Stimulated activated naive B cell treated with anti-CD40 and anti-IgM and Interleukin-4, amounts not matched to agents 10 μg/mL and 1 μg/mL and 100 μg/mL, for 72 hours (primary cell): ENCODE measurements around the gene ZNF165.
A peak's percentile ranks its signal among the peaks of the same experiment; 100 is the strongest.
"Not testable (repeated sequence)": the region's sequence is repeated elsewhere in the genome, so short reads cannot be mapped to it uniquely, and the experiment has no call there.

Experiments used
- ATAC-seq, 2 donors: fragments of 150-1000 bp; cut with Tn5 transposase; replicated peaks; 2 replicates each; pipeline ENCODE4 v1.10.0; 2021; ENCODE audit warnings: moderate library complexity in 1 of 2
- DNase-seq: peaks from one replicate; pipeline ENCODE4 v3.0.0; 2021
- H3K27ac Mint-ChIP-seq: one replicate; pipeline ENCODE4 v1.8.0; 2022; ENCODE audit warnings: mild to moderate bottlenecking, mixed read lengths
- H3K27me3 Mint-ChIP-seq, 2 donors: one replicate each; pipeline ENCODE4 v1.8.0; 2022; ENCODE audit warnings: mixed read lengths in 2 of 2
- H3K36me3 Mint-ChIP-seq, 2 donors: one replicate each; pipeline ENCODE4 v1.8.0; 2022; ENCODE audit warnings: mixed read lengths in 2 of 2, mild to moderate bottlenecking in 1 of 2
- H3K4me1 Mint-ChIP-seq, 2 donors: one replicate each; pipeline ENCODE4 v1.8.0; 2022; ENCODE audit warnings: mixed read lengths in 2 of 2, mild to moderate bottlenecking in 1 of 2
- H3K4me3 Mint-ChIP-seq, 2 donors: one replicate each; pipeline ENCODE4 v1.8.0; 2022; ENCODE audit warnings: mild to moderate bottlenecking in 2 of 2, mixed read lengths in 2 of 2, moderate library complexity in 1 of 2
- H3K9me3 Mint-ChIP-seq, 2 donors: one replicate each; pipeline ENCODE4 v1.8.0; 2022; ENCODE audit warnings: mixed read lengths in 2 of 2, mild to moderate bottlenecking in 1 of 2

The ZNF165 gene

DNA sequence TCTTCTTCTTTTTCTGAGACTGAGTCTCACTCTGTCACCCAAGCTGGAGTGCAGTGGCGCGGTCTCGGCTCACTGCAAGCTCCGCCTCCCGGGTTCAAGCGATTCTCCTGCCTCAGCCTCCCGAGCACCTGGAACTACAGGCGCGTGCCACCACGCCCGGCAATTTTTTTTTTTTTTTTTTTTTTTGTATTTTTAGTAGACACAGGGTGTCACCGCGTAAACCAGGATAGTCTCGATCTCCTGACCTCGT lies at the start of gene ZNF165:
Gene ZNF165, plus strand, starts transcription at position 188 of the 250 bp plus-strand sequence. CDS start 4,913 bp downstream, outside the sequence.
- Mint-ChIP-seq H3K9me3 (peaks cover 10 to 16% of the 10 kb centered on the region in 2 donors), H3K4me3 (peak within 1 kb of the TSS; percentile 79 to 81), H3K27ac (peak within 1 kb of the TSS; percentile 94), H3K4me1 (peaks cover 19 to 31% of the 10 kb centered on the region in 2 donors), H3K36me3 (peaks cover 18 to 31% of the 10 kb centered on the region in 2 donors)
- not testable (repeated sequence) for H3K27me3 Mint-ChIP-seq, DNase-seq
- peak; percentile 29 to 35 for ATAC-seq

DNA sequence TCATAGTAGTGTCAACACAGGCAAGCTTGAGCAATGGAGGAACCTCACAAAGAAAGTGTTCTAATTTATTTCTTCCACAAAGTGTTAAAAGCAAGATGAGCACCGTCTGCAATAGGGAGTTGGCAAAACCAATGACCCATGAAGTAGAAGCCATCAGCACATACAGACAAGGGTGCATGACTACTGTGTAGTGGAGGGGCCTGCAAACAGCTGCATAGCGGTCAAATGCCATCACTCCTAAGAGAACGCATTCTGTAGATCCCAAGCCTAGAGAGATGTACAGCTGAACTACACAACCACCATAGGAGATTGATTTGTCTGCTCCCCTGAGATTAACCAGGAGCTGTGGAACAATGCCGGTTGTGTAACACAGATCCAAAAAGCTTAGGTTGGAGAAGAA lies 26.8 kb upstream of the ZNF165 start:
- no peak overlapping the region for H3K27ac Mint-ChIP-seq
- DNase-seq (no peak), ATAC-seq (no peak)
- no peaks in the 10 kb centered on the region for H3K9me3 Mint-ChIP-seq
- no peaks in the 10 kb centered on the region for H3K36me3 Mint-ChIP-seq
- no peak overlapping the region for H3K4me3 Mint-ChIP-seq
- peaks cover 8 to 32% of the 10 kb centered on the region in 2 donors for H3K27me3 Mint-ChIP-seq
- H3K4me1 Mint-ChIP-seq = no peaks in the 10 kb centered on the region

DNA sequence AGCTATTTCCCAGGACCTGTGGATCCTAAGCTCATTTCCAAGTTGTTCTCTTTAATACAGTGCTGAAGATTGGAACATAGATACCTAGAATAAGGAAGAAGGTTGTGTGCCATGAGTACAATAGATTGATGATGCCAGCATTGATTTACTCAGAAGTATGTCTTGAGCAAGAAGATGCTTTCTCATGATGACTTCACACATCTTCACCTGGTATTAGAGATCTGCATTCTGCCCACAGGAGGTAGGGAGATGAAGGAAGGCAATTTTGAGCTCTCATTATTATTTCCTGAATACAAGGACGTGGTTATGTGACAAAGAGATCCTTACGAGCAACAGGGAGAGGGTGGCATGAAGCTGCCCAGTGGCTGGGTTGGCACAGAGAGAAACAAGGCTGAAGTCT lies 20.0 kb upstream of the ZNF165 start:
- Mint-ChIP-seq H3K36me3 (no peaks in the 10 kb centered on the region), H3K4me1 (peaks cover 0 to 4% of the 10 kb centered on the region in 2 donors), H3K4me3 (no peak overlapping the region), H3K27ac (no peak overlapping the region), H3K9me3 (no peaks in the 10 kb centered on the region), H3K27me3 (peaks cover 5 to 33% of the 10 kb centered on the region in 2 donors)
- no peak for DNase-seq
- no peak for ATAC-seq

DNA sequence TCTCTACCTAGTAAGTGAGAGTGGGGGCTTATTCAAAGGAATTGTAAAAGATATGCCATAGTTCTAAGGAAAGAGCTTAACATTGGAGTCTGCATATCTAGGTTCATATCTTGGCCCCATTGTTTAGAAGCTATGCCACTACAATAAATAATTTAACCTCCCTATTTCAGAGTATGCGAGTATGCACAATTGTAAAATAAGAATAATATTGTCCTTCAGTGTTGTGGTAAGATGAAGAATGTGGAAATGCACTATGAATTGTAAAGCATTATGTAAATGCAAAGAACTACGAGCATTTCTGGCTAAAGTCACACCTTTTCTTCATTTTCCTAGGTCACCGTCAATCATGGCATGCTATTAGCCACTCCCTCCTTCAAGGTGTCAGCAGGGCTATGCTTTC lies 16.1 kb upstream of the ZNF165 start:
- H3K9me3 Mint-ChIP-seq = no peaks in the 10 kb centered on the region
- H3K27ac Mint-ChIP-seq = no peak overlapping the region
- DNase-seq = no peak
- no peaks in the 10 kb centered on the region for H3K36me3 Mint-ChIP-seq
- H3K27me3 Mint-ChIP-seq = peaks cover 13 to 46% of the 10 kb centered on the region in 2 donors
- H3K4me3 Mint-ChIP-seq = no peak overlapping the region
- no peak for ATAC-seq
- H3K4me1 Mint-ChIP-seq = peaks cover 0 to 4% of the 10 kb centered on the region in 2 donors

DNA sequence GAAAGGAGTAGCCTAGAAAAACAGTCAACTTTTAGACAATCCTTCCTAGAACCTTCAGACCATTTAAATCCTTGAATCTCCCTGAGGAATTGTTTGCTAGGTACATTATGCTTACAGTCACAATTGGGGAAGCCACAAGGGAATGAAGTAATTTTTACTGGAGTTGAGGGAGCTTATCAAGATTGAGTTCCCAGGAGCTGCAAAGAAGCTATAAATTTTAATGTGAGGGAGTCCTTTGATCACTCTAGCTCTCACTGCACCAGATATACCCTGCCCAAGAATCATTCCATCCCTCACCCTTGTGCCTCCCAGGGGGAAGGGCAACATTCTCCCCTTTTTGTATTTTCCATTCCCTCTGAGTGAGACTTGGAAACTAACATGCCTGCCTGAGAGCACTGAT lies 12.3 kb upstream of the ZNF165 start:
- Mint-ChIP-seq H3K4me3 (no peak overlapping the region), H3K27me3 (peaks cover 11 to 29% of the 10 kb centered on the region in 2 donors), H3K4me1 (no peaks in the 10 kb centered on the region), H3K27ac (no peak overlapping the region), H3K36me3 (no peaks in the 10 kb centered on the region), H3K9me3 (no peaks in the 10 kb centered on the region)
- DNase-seq (no peak), ATAC-seq (no peak)

DNA sequence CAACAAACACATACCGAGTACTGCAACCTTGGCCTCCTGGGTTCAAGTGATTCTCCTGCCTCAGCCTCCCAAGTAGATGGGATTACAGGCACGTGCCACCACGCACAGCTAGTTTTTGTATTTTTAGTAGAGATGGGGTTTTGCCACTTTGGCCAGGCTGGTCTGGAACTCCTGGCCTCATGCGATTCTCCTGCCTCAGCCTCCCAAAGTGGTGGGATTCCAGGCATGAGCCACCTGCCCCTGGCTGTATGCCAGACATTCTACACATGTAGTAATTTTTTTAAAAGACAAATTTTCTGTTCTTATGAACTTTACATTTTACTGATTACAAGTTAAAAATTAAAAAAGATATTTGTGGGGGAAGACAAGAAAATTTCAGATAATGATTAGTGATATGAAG lies 9.4 kb upstream of the ZNF165 start:
- H3K27ac Mint-ChIP-seq, H3K4me3 Mint-ChIP-seq, H3K4me1 Mint-ChIP-seq, H3K9me3 Mint-ChIP-seq, DNase-seq, ATAC-seq, H3K36me3 Mint-ChIP-seq: not testable (repeated sequence)
- peaks cover 11 to 14% of the 10 kb centered on the region in 2 donors for H3K27me3 Mint-ChIP-seq

DNA sequence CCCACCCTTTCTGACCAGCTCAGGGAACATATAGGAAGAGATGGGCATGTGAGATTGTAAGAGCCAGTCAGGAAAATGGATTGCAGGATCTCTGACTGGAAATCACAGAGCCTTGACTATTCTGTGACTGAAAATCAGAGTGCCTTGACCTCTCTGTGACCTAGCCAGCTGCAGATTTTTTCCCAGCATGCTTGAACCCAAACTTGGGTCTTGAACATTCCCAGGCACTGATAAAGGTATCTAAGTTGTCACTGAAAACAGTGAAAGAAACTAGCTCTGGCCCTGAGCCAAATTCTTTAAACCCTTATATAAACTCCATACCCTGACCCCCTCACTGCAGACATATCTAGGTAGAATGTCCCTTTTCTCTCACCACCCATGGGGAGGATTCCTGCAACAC lies 2.3 kb upstream of the ZNF165 start:
- peaks cover 1 to 10% of the 10 kb centered on the region in 2 donors for H3K36me3 Mint-ChIP-seq
- no peak for DNase-seq
- H3K4me1 Mint-ChIP-seq = peaks cover 11 to 21% of the 10 kb centered on the region in 2 donors
- peak overlapping the region; percentile 48 for H3K27ac Mint-ChIP-seq
- peaks cover under 1 to 2% of the 10 kb centered on the region in 2 donors for H3K9me3 Mint-ChIP-seq
- H3K4me3 Mint-ChIP-seq = no peak overlapping the region
- no peak for ATAC-seq
- no peaks in the 10 kb centered on the region for H3K27me3 Mint-ChIP-seq

DNA sequence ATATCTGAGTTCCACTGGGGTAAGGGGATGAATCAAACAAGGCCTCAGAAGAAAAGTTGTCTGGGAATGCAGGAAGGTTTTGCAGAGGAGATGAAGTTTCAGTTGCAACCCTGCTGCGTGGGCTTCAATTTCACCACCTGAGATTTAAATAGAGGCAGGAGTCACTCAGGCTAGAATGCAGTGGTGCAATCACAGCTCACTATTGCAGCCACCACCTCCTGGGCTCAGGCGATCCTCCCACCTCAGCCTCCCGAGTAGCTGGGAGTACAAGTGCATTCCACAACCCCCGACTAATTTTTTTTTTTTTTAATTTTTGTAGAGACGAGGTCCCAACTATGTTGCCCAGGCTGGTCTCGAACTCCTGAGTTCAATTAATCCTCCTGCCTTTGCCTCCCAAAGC lies 1.5 kb upstream of the ZNF165 start:
- Mint-ChIP-seq H3K4me3 (no peak overlapping the region), H3K36me3 (peaks cover 9 to 18% of the 10 kb centered on the region in 2 donors), H3K9me3 (peaks cover 8 to 10% of the 10 kb centered on the region in 2 donors), H3K27ac (peak overlapping the region; percentile 48), H3K27me3 (no peaks in the 10 kb centered on the region), H3K4me1 (peaks cover 15 to 29% of the 10 kb centered on the region in 2 donors)
- no peak for DNase-seq
- ATAC-seq = no peak

DNA sequence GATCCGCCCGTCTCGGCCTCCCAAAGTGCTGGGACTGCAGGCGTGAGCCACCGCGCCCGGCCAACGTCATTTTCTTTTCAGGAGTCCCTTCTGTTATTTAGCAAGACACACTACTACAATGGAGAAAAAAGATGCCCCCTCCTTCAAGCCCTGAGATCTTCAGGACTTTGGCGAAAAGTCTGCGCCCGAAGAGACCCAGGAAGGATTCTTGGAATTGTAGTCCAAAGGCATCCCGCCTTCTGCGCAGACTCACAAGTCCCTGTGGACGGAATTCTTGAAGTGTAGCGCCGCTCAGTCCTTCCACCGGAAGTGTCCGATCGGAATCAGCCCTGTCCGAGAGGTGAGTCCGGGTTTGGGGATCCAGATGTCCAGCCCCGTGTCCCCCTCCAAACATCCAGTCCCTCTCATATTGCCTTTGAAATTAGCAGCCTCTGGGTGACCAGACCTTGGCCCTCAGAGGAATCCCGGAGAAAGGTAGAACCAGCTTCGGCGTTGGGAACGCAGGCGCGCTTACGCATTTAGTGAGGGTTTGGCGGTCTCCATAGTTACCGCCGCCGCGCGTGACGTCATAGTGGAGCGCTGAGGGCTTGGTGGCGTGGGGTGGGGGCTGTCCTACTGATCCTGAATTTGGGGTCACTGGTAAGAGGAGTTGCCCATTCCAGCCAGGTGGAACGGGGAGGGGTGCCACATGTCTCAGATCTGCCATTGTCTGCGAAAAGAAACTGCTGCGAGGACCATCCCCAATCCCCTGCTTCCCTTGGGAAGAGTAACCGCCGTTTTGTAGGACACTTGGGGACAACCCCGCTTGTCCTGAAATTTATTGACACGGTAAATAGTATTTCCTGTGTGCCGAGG lies 490 bp downstream of the ZNF165 start:
- ATAC-seq (peak; percentile 74 to 81), DNase-seq (peak; percentile 86)
- H3K27ac Mint-ChIP-seq = peak overlapping the region; percentile 94
- H3K4me1 Mint-ChIP-seq = peaks cover 19 to 31% of the 10 kb centered on the region in 2 donors
- H3K4me3 Mint-ChIP-seq = peak overlapping the region; percentile 79 to 81
- H3K9me3 Mint-ChIP-seq = peaks cover 13 to 16% of the 10 kb centered on the region in 2 donors
- H3K27me3 Mint-ChIP-seq = no peaks in the 10 kb centered on the region
- H3K36me3 Mint-ChIP-seq = peaks cover 23 to 37% of the 10 kb centered on the region in 2 donors

DNA sequence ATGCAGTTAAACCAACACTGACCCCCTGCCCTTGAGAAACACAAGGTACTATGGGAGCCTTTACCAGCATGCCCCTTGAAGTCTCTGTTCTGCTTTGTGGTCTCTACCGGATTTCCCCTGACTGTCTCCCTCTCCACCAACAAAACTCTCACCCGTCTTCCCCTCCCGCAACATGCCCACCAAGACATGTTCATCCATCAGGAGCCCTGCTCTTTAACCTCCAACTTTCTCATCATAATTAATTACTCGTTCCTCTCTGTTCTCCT lies 1.1 kb downstream of the ZNF165 start:
- peak overlapping the region; percentile 79 to 81 for H3K4me3 Mint-ChIP-seq
- H3K27ac Mint-ChIP-seq = peak overlapping the region; percentile 94
- peaks cover 13 to 16% of the 10 kb centered on the region in 2 donors for H3K9me3 Mint-ChIP-seq
- DNase-seq (peak; percentile 75), ATAC-seq (peak; percentile 79 to 81)
- H3K27me3 Mint-ChIP-seq = no peaks in the 10 kb centered on the region
- peaks cover 29 to 42% of the 10 kb centered on the region in 2 donors for H3K36me3 Mint-ChIP-seq
- H3K4me1 Mint-ChIP-seq = peaks cover 19 to 31% of the 10 kb centered on the region in 2 donors

DNA sequence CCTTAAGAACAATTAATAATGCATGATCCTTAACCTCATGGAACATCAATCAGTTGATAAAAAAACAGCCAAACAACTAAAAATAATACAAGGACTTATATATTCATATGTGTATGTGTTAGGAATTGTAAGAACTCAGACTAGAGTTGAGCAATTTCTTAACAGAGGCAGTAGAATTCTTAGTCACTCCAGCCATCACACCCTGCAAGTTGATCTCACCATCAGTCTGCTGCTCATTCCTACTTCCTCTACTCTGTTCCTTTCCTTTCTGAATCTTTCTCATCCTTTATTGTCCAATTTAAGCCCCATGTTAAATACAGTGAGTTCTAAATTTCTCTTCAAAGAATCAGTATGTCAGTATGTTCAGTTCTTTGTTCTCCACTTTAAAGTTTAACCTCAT lies 2.6 kb downstream of the ZNF165 start:
- Mint-ChIP-seq H3K4me3 (no peak overlapping the region), H3K9me3 (peaks cover 18 to 21% of the 10 kb centered on the region in 2 donors), H3K27ac (no peak overlapping the region), H3K4me1 (peaks cover 19 to 31% of the 10 kb centered on the region in 2 donors), H3K36me3 (peaks cover 38 to 57% of the 10 kb centered on the region in 2 donors), H3K27me3 (no peaks in the 10 kb centered on the region)
- DNase-seq (no peak), ATAC-seq (no peak)

DNA sequence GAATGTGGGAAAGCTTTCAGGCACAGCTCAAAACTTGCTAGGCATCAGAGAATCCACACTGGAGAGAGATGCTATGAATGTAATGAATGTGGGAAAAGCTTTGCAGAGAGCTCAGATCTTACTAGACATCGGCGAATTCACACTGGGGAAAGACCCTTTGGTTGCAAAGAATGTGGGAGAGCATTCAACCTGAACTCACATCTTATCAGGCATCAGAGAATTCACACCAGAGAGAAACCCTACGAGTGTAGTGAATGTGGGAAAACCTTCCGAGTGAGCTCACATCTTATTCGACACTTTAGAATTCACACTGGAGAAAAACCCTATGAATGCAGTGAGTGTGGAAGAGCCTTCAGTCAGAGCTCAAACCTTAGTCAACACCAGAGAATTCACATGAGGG lies 8.7 kb downstream of the ZNF165 start:
- peaks cover 0 to 7% of the 10 kb centered on the region in 2 donors for H3K27me3 Mint-ChIP-seq
- peaks cover 73 to 92% of the 10 kb centered on the region in 2 donors for H3K36me3 Mint-ChIP-seq
- no peak overlapping the region for H3K27ac Mint-ChIP-seq
- H3K4me3 Mint-ChIP-seq = no peak overlapping the region
- H3K9me3 Mint-ChIP-seq = peaks cover 25 to 42% of the 10 kb centered on the region in 2 donors
- ATAC-seq (no peak), DNase-seq (no peak)
- H3K4me1 Mint-ChIP-seq = peaks cover under 1 to 4% of the 10 kb centered on the region in 2 donors

DNA sequence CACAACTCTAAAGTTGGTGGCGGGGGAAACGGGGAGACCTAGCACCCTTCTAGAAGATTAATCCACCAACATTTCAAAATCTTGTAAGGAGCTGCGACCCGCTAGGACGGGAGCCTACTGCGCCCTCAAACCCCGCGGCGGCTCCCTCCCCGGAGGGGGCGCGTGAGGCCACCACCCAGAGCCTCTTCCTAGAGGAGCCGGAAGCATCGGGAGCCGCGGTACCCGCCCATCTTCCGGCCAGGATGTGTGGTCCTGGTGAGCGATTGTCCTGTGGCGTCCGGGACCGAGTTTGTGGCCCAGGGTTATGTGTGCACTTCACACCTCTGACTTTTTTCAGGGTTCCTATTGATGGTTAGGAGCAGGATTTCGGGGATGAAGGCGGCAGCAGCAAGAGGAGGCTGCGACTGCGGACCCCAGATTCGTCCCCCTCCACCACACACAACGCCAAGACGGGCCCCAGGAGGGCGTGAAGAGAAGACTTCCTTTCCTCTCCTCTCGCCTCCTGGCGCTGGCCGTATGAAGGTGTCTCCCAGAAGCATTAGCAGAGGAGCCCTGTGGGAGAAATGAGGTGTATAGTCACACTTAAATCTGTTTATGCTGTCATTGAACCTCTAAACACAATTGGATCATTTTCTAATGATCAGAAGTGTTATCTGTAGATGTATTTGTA lies 10.7 kb downstream of the ZNF165 start:
- no peak for DNase-seq
- H3K27me3 Mint-ChIP-seq = peaks cover 0 to 7% of the 10 kb centered on the region in 2 donors
- H3K9me3 Mint-ChIP-seq = peaks cover 21 to 38% of the 10 kb centered on the region in 2 donors
- no peaks in the 10 kb centered on the region for H3K4me1 Mint-ChIP-seq
- ATAC-seq = no peak
- H3K4me3 Mint-ChIP-seq = peak overlapping the region; percentile 12 to 58
- no peak overlapping the region for H3K27ac Mint-ChIP-seq
- H3K36me3 Mint-ChIP-seq = peaks cover 61 to 79% of the 10 kb centered on the region in 2 donors

DNA sequence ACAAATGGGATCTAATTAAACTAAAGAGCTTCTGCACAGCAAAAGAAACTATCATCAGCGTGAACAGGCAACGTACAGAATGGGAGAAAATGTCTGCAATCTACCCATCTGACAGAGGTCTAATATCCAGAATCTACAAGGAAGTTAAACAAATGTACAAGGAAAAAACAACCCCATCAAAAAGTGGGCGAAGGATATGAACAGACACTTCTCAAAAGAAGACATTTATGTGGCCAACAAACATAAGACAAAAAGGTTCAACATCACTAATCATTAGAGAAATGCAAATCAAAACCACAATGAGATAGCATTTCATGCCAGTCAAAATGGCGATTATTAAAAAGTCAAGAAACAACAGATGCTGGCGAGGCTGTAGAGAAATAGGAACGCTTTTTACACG lies 21.9 kb downstream of the ZNF165 start:
- ATAC-seq, H3K27ac Mint-ChIP-seq, H3K9me3 Mint-ChIP-seq, H3K4me3 Mint-ChIP-seq, DNase-seq: not testable (repeated sequence)
- Mint-ChIP-seq H3K27me3 (peaks cover 9 to 25% of the 10 kb centered on the region in 2 donors), H3K36me3 (peaks cover 4 to 16% of the 10 kb centered on the region in 2 donors), H3K4me1 (peaks cover 0 to 13% of the 10 kb centered on the region in 2 donors)

DNA sequence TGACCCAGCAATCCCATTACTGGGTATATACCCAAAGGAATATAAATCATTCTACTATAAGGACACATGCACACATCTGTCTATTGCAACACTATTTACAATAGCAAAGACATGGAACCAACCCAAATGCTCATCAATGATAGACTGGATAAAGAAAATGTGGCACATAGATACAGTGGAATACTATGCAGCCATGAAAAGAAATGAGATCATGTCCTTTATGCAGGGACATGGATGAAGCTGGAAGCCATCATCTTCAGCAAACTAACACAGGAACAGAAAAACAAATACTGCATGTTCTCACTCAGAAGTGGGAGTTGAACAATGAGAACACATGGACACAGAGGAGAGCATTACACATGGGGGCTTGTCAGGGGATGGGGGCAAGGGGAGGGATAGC lies 22.3 kb downstream of the ZNF165 start:
- Mint-ChIP-seq H3K27me3 (peaks cover 9 to 25% of the 10 kb centered on the region in 2 donors), H3K4me1 (peaks cover 0 to 13% of the 10 kb centered on the region in 2 donors), H3K36me3 (peaks cover 4 to 12% of the 10 kb centered on the region in 2 donors)
- not testable (repeated sequence) for H3K4me3 Mint-ChIP-seq, H3K9me3 Mint-ChIP-seq, H3K27ac Mint-ChIP-seq, DNase-seq, ATAC-seq
